HG03521 (cell line): Measurements from ENCODE around the gene PARD6G.

Experiments used
- ATAC-seq: cut with Tn5 transposase; IDR thresholded peaks from one replicate; pipeline ENCODE4 v1.9.1; 2021; ENCODE audit warnings: mild to moderate bottlenecking, moderate library complexity; ENCODE audit not compliant: unreplicated experiment

PARD6G gene

GRCh38 chr18:80191907-80192652 is 55.2 kb downstream of the PARD6G start:
- no peak for ATAC-seq

- ATAC-seq: no peak
Observed at GRCh38 chr18:80191264-80191663, 56.0 kb downstream of the PARD6G start.

- ATAC-seq: no peak
Observed at GRCh38 chr18:80190311-80190710, 57.0 kb downstream of the PARD6G start.

DNA sequence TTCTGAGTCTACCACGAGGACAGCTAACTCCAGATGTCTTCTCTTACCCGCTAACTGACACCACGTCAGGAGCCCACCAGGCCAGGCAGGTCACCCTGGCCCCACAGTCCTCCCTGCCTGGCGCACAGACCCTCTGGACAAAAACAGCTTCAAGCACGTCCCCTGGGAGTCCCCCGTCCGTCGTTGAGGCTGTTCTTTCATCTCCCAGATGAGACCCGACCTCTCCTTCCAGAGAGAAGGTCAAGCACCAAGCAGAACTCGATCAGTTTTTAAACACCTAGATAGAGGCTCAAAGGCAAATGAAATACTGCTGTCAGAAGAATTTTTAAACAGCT is 57.8 kb downstream of the PARD6G start:
- ATAC-seq: no peak

- ATAC-seq: no peak
Observed at GRCh38 chr18:80188643-80189530, 58.4 kb downstream of the PARD6G start.

GRCh38 chr18:80187956-80188642 is 59.2 kb downstream of the PARD6G start:
- no peak for ATAC-seq

GRCh38 chr18:80185545-80185944 is 61.8 kb downstream of the PARD6G start:
- ATAC-seq: no peak

GRCh38 chr18:80184243-80184772 is 63.0 kb downstream of the PARD6G start:
- ATAC-seq: no peak

DNA sequence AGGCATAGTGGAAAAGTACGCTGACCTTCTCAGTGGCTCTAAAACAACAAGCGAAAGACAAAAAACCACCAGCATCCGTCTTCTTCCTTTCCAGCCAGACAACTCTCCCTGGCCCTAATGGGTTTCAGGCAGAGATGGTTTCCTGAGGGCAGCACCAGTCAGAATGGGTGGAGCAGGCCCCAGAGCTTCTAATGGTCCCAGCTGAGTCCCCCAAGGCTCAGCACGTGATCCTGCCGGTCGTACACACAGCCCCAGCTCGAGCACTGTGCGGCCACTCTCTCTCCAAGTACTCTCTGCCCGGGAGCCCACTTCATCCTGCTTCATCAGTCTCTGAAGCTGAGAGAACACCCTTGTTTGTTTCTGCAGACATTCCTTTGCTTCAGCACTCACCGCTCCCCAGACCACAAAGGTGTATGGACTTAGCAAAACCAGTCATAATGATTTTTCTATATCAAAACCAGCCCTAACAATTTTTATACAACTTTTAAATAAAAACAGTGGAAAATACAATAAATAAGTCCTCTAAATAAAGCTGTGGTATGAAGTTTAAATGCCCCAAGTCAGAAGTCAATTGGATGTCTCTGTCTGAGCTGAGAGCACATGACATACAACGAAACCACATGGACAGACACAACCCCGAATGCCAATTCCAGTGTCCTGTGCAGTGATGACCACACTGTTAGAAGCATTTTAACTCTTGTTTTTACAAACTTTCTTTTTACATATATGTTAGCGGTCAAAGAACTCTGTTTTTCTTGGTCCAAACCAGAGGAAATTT is 63.9 kb downstream of the PARD6G start:
- ATAC-seq: no peak

GRCh38 chr18:80182855-80183254 is 64.5 kb downstream of the PARD6G start:
- ATAC-seq: no peak

DNA sequence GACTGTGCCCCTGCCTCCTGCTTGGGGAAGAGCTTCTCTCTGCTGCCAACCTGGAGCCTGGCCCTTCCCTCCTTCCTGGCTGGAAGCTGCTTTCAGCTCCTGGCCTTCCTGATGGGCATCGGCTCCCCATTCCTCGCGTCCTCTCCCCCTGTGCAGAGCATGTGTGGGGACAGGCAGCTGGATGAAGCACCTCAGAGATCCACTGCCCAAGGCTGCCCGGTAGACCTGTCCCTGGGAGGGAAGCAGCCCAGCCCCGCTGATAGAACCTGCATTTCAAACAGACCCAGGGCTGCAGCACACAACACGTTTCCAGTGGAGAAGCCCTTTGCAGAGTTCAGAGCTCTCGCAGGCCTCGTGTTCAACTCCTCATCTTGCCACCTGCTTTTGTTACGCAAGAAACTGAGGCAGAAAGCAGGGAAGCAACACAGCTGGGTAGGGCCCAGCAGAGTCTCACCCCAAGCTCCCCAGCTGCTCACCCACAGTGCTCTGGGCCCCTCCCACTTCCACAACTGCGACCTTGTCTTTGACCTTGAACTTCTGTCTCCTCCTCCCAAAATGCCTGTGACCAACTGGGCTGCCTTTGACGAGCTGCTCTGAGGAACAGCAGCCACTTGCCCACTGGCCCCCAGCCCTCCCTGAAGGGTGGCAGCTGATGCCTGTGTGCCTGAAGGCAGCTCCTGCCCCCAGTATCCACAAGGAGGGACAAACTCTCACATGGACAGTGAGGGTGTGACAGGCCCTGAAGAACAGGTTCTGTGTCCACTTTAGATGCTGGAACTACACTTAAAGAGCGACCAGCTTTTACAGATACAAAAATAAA is 65.5 kb downstream of the PARD6G start:
- no peak for ATAC-seq

- no peak for ATAC-seq
Observed at GRCh38 chr18:80180778-80181564, 66.3 kb downstream of the PARD6G start.

GRCh38 chr18:80179857-80180558 is 67.3 kb downstream of the PARD6G start:
- ATAC-seq: no peak

DNA sequence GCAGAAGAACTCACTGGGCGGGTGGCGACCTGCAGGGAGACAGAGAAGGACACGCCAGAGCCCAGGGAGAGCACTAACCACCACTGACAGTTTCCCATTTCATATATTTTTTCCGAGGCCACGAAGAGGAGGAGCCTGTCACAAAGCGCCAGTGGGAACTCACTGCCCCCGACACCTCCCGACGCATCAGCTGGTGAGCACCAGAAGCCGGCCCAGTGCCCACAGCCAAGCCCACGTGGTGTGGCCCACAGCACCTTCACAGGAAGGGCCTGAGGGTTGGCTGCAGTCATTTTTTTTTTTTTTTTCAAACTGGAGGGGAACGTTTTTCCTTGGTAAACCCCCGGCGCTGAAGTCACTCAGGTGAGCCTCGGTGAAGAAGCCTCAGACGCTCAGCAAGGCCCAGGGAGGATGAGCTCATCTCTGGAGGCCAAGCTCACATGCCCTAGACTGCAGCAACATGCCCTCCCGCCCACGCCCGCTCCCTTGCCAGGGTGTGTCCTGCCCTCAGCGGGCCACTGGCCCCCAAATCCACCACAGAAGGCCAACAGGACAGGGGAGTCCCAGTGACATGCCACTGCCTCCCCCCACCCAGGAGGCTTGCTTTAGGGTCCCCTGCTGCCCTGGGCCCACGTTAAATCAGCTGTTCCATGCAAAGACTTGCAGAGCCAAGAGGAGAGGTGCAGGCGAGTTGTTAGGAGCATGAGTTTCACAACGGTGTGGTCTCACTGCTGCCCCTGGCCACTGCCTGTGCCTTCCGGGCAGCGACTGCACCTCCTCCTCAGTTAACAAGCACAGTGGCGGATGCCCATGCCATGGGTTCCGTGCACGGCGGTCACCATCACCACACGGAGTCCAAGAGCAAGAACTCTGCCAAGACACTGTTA is 68.1 kb downstream of the PARD6G start:
- no peak for ATAC-seq

DNA sequence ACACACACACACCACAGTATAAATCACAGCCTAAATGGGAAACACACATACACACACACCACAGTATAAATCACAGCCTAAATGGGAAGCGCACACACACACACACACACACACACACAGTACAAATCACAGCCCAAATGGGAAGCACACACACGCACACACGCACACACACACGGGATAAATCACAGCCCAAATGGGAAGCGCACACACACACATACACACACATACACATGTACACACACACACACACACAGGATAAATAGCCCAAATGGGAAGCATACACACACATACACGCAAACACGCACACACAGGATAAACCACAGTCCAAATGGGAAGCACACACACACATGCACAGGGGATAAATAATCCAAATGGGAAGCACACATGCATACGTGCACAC is 70.2 kb downstream of the PARD6G start:
- ATAC-seq: no peak

- no peak for ATAC-seq
Observed at GRCh38 chr18:80176334-80177073, 70.8 kb downstream of the PARD6G start.
